Pancreas (tissue), 10 donors: Measurements from ENCODE around the gene CHN1. TPM values are rescaled to one million over a fixed set of nuclear protein-coding genes. Genes with fewer than 3 reads are reported as not detected.

Source experiments
- ATAC-seq, 4 donors: fragments of 200-7000 bp; cut with Tn5 transposase; one replicate each; pipeline versions ENCODE4 v1.8.0 to v1.9.1; 2020; ENCODE audit warnings: mild to moderate bottlenecking in 4 of 4, moderate library complexity in 4 of 4
- DNase-seq, 6 donors: peaks; one replicate each; pipeline ENCODE4 v3.0.0-alpha.2; 2020
- FAIRE-seq: peaks from 2 replicates; lab custom pipeline; 2012; peaks lifted over from hg19 to GRCh38; lab: Jason Lieb, UNC
- H3K27ac ChIP-seq, 4 donors: fragments of 200-600 bp; sonication (generic); 1 replicate in 3 of 4; 2 replicates in 1 of 4; pipeline versions ENCODE4 v1.5.0 to v1.8.0; 2020
- H3K27me3 ChIP-seq, 4 donors: fragments of 200-600 bp; one replicate each; pipeline ENCODE4 v1.8.0; 2021
- H3K36me3 ChIP-seq, 3 donors: fragments of 200-600 bp; sonication (generic) in 1 of 3; one replicate each; pipeline versions ENCODE4 v1.5.0 to v1.8.0; 2020 to 2021
- H3K4me1 ChIP-seq, 3 donors: fragments of 200-600 bp; one replicate each; pipeline ENCODE4 v1.8.0; 2021
- H3K4me3 ChIP-seq, 4 donors: fragments of 200-600 bp; sonication (generic) in 2 of 4; one replicate each; pipeline versions ENCODE4 v1.5.0 to v1.8.0; 2020 to 2021
- H3K9me3 ChIP-seq, 4 donors: fragments of 200-600 bp; one replicate each; pipeline ENCODE4 v1.8.0; 2021
- WGBS, 2 donors: extraction: QIAGEN DNeasy Blood & Tissue Kit; methylation state at CpG; one replicate each; pipeline ENCODE4 v1.1.7; 2013; 5-methylcytosine and 5-hydroxymethylcytosine counted together
- intact Hi-C, 3 donors: fragments of 100-400 bp; cut with DNase I; formaldehyde crosslinking; loops; one replicate each; pipeline versions ENCODE4 v1.11.1 to v1.14.2; 2022
- polyA plus RNA-seq, 2 donors: library from polyadenylated mRNA; stranded (reverse); fragments of 200-250 nt; gene quantifications; one replicate each; pipeline ENCODE4 v1.2.3, GENCODE V29; 2013
- total RNA-seq, 6 donors: library from RNA; stranded (reverse); fragmentation: NEBNext Ultra II Directional in 4 of 6; extraction: Animal tissue kit (Norgen Biotek cat#: 25700) in 4 of 6; gene quantifications; one replicate each; pipeline versions ENCODE4 v1.2.1 to v1.2.4, GENCODE V29; 2021 to 2023
- TF ChIP-seq, protein P1 (sequence below), 4 donors: fragments of 200-600 bp; sonication (generic) in 3 of 4; IDR thresholded peaks; one replicate each; pipeline versions ENCODE4 v1.5.0 to v1.8.0; 2021; ENCODE audit warnings: antibody characterized with exemption in 4 of 4
- donor health status: healthy with polysubstance abuse.
- donor health status: DM: no; HTN: no; CAD: no; lungs with moderate emphysema.
- donor health status: DM: no; HTN: no; CAD: no.
- donor health status: control.
- donor health status: control.
- donor health status: Bipolar disorder and iron deficiency.
- donor health status: DM: yes; HTN: yes; CAD: no.
- donor health status: DM: no; HTN: no; CAD: no.
- donor health status: DM: no; HTN: no; CAD: no.
- donor health status: DM: yes; HTN: yes; CAD: no.

The CHN1 gene
- total and polyA plus RNA-seq, 8 donors: 1.3 to 15.4 (median 3.7) TPM

DNA sequence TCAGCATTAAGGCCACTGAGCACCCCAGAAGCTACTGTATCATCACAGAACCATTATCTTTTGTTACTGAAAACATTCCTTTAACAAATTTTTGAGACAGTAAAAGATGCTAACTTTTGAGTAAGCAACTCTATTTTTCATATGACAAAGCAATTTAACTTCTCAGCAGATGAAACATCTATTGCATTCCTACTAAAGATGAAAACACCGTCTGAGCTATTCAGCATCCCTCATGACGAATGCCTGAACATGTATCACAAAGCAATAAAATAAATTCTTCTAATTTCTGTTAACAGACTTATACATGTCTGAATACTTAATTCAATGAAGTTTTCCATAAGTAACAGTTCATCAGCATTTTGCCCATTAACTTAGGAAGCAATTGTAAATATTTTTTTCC, 23.9 kb downstream of the CHN1 start:
- H3K27me3 ChIP-seq: no peaks in the 10 kb centered on the region
- WGBS, 2 donors: 78 to 83% methylated on average over 2 of the region's 2 CpGs
- FAIRE-seq (no peak), ATAC-seq (no peak), DNase-seq (no peak)
- TF ChIP-seq, protein P1, sequence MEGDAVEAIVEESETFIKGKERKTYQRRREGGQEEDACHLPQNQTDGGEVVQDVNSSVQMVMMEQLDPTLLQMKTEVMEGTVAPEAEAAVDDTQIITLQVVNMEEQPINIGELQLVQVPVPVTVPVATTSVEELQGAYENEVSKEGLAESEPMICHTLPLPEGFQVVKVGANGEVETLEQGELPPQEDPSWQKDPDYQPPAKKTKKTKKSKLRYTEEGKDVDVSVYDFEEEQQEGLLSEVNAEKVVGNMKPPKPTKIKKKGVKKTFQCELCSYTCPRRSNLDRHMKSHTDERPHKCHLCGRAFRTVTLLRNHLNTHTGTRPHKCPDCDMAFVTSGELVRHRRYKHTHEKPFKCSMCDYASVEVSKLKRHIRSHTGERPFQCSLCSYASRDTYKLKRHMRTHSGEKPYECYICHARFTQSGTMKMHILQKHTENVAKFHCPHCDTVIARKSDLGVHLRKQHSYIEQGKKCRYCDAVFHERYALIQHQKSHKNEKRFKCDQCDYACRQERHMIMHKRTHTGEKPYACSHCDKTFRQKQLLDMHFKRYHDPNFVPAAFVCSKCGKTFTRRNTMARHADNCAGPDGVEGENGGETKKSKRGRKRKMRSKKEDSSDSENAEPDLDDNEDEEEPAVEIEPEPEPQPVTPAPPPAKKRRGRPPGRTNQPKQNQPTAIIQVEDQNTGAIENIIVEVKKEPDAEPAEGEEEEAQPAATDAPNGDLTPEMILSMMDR (IDR thresholded peaks at IDR 0.05): no peak
- H3K9me3 ChIP-seq: no peaks in the 10 kb centered on the region
- H3K4me3 ChIP-seq: no peak overlapping the region
- intact Hi-C loops: loop anchor here in 1 of 3 donors (5.0 kb wide), 1 partner anchor 204 kb away; no protein-coding TSS in a partner anchor
- H3K4me1 ChIP-seq: no peaks in the 10 kb centered on the region
- no peak overlapping the region for H3K27ac ChIP-seq
- no peaks in the 10 kb centered on the region for H3K36me3 ChIP-seq

DNA sequence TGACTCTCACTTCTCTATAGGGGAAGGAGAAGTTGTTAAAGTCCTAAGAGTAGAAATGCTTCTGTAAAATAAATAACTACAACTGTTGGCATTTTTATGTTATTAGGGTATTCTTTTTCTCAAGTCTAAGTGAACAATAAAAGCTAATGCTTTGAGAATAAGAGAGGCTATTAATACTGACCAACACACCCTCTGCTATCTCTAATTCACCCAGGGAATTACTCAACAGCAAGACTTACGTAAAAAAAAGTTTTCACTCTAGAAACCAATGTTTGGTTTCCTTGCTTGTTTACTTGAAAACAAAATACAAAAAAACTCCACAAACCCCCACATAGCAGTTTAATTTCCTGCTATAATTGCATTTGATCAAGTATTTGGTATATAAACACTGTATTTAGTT, 25.2 kb downstream of the CHN1 start:
- H3K27me3 ChIP-seq: no peaks in the 10 kb centered on the region
- no peak overlapping the region for H3K4me3 ChIP-seq
- ATAC-seq (no peak), FAIRE-seq (no peak), DNase-seq (no peak)
- H3K27ac ChIP-seq: no peak overlapping the region
- no peaks in the 10 kb centered on the region for H3K4me1 ChIP-seq
- WGBS, 2 donors: 94 to 95% methylated on average over 1 of the region's 1 CpG
- TF ChIP-seq, protein P1 (IDR thresholded peaks at IDR 0.05): no peak
- intact Hi-C loops: loop anchor here in 1 of 3 donors (5.0 kb wide), 1 partner anchor 203 kb away; no protein-coding TSS in a partner anchor
- H3K36me3 ChIP-seq: no peaks in the 10 kb centered on the region
- H3K9me3 ChIP-seq: no peaks in the 10 kb centered on the region

DNA sequence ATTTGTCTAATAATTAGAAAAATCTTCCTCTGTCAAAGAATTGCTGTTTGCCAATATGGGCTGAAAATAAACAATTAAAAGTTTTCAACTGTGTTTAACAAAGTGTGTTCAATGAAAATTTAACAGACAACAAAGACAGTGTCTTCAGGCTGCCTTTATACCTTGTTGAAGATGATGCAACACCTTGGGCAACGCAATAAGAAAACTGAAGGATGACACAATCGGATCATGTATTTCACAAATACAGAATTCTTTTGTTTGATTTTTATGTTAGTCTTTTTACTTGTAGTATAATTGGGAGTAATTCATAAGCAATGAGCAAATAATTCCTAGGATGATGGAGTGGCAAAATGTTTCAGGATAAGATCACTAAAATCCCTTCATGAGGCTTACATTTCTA, 27.8 kb downstream of the CHN1 start:
- no peak for FAIRE-seq
- 87 to 95% methylated on average over 2 of the region's 2 CpGs for WGBS, 2 donors
- intact Hi-C loops: no loop called here

DNA sequence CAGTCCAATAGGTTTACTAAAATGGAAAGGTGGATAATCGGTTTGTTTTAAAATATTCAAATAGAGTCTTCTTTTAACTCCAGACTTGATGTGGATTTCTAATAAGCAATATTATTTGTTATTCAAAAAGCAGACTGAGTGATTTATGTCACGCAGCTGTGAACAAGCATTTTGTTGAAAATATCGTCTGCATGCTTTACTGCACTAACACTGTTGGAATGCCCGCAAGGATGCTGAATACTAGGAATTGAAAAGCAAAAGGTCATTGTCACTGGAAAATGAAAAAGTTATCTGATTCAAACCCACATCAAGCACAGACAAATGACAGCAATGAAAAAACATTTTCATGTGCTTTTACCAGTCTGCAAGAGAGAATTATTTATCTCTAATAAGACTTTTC, 31.1 kb downstream of the CHN1 start:
- Histone ChIP-seq H3K27me3 (no peaks in the 10 kb centered on the region), H3K4me1 (peaks cover 0 to 15% (median 5%) of the 10 kb centered on the region in 3 donors), H3K36me3 (no peaks in the 10 kb centered on the region), H3K27ac (no peak overlapping the region), H3K9me3 (no peaks in the 10 kb centered on the region), H3K4me3 (no peak overlapping the region)
- 92 to 97% methylated on average over 4 of the region's 4 CpGs for WGBS, 2 donors
- ATAC-seq: no peak
- no peak for DNase-seq
- TF ChIP-seq, protein P1 (IDR thresholded peaks at IDR 0.05): no peak
- intact Hi-C loops: no loop called here
- FAIRE-seq: no peak

More for the DNA sequence above, 27.8 kb downstream of the CHN1 start:
- H3K27me3 ChIP-seq: no peaks in the 10 kb centered on the region
- DNase-seq: no peak
- H3K9me3 ChIP-seq: no peaks in the 10 kb centered on the region
- H3K4me1 ChIP-seq: peaks cover 0 to 8% (median 2%) of the 10 kb centered on the region in 3 donors
- no peaks in the 10 kb centered on the region for H3K36me3 ChIP-seq
- TF ChIP-seq, protein P1 (IDR thresholded peaks at IDR 0.05): no peak
- H3K27ac ChIP-seq: no peak overlapping the region
- H3K4me3 ChIP-seq: no peak overlapping the region
- no peak for ATAC-seq

DNA sequence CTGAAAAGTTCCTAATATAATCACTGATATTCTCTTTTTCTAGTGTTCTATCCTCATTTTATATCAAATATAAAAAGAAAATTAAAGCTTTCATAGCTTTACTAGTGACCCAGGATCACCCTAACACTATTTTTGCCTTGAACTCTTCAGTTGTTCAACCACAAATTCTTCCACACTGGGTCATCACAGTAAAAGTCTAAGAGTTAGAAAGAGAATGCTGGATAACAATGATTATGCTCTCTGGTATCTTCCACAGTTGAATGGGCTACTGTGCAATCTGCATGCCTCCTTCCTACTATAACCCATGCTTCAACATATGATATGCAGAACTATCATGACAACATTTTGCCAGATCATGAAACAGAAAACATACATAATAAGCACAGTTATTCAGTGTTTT, 32.3 kb downstream of the CHN1 start:
- DNase-seq (no peak), FAIRE-seq (no peak), ATAC-seq (peak in 1 of 4 donors; percentile 39)
- Histone ChIP-seq H3K4me1 (peaks cover 0 to 15% (median 5%) of the 10 kb centered on the region in 3 donors), H3K9me3 (no peaks in the 10 kb centered on the region), H3K27ac (no peak overlapping the region), H3K27me3 (no peaks in the 10 kb centered on the region), H3K36me3 (no peaks in the 10 kb centered on the region), H3K4me3 (no peak overlapping the region)
- TF ChIP-seq, protein P1 (IDR thresholded peaks at IDR 0.05): no peak
- intact Hi-C loops: no loop called here
